ENCODE data around the gene ABLIM3. TPM values are rescaled to one million over a fixed set of nuclear protein-coding genes. Genes with fewer than 3 reads are reported as not detected.
A peak's percentile ranks its signal among the peaks of the same experiment; 100 is the strongest.

ABLIM3 gene
- total RNA-seq, 2 experiments from 2014 or later: not detected

DNA sequence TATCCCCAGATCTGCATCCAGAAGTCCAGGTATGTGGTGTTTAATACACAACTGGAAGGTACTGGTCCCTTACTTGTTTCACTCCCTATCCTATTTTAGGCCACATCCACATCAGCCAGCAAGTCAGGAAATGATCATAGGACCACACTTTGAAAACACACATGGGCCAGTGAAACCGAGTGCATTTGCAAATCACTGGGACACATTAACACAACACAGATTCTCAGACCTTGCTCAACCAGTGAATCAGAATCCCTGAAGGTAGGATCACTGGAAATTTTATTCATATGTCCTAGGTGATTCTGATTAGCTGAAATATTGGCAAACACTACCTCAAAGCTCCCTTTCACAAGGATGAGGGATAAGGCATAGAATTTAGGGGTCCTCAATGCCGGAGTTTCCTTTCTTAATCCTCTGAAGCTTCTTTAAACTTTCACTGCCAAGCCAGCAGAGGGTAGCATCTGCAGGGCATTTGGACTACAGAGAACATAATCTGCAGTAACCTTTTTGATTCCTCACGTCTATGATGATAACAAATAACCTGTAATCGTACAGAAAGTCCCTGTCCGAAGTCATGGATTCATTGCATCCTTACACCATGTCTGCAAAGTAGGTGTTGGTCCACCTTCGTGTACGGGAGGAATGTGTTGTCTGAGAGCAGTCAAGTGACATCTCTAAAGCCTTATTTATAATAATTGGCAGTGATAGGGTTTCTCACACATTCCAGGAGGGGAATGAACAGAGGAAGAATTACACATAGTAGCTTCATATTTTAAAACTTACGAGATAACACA, 11.0 kb upstream of the ABLIM3 start:
- no peaks in the 10 kb centered on the region for H3K36me3 ChIP-seq (ENCODE audit: insufficient read depth, low read length)
- ChIA-PET CTCF (ENCODE audit: unreplicated experiment) (no interaction called here), POLR2A (no interaction called here)
- H4K20me1 ChIP-seq (ENCODE audit: insufficient read depth, low read length): no peaks in the 10 kb centered on the region
- TF ChIP-seq, protein P1, sequence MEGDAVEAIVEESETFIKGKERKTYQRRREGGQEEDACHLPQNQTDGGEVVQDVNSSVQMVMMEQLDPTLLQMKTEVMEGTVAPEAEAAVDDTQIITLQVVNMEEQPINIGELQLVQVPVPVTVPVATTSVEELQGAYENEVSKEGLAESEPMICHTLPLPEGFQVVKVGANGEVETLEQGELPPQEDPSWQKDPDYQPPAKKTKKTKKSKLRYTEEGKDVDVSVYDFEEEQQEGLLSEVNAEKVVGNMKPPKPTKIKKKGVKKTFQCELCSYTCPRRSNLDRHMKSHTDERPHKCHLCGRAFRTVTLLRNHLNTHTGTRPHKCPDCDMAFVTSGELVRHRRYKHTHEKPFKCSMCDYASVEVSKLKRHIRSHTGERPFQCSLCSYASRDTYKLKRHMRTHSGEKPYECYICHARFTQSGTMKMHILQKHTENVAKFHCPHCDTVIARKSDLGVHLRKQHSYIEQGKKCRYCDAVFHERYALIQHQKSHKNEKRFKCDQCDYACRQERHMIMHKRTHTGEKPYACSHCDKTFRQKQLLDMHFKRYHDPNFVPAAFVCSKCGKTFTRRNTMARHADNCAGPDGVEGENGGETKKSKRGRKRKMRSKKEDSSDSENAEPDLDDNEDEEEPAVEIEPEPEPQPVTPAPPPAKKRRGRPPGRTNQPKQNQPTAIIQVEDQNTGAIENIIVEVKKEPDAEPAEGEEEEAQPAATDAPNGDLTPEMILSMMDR (conservative IDR thresholded peaks at IDR 0.05; ENCODE audit: low read length): peak; percentile 30; the same call in 1 of the 2 replicates
- no peak for TF ChIP-seq EZH2phosphoT487 (IDR thresholded peaks at IDR 0.05; ENCODE audit: borderline replicate concordance, low read depth, low read length)
- no peak overlapping the region for H3K4me3 ChIP-seq (ENCODE audit: low read depth, low read length, poor library complexity, severe bottlenecking)
- DNase-seq (ENCODE audit: low spot score): no peak
- H3K4me2 ChIP-seq (ENCODE audit: low read length): no peak overlapping the region
- BruUV-seq (replicated peaks): no TSS peak
- H3K4me1 ChIP-seq (ENCODE audit: insufficient read depth, low read length, poor library complexity, severe bottlenecking): no peaks in the 10 kb centered on the region
- no peak overlapping the region for H3K27ac ChIP-seq (ENCODE audit: low read depth, low read length, poor library complexity, severe bottlenecking)
- intact Hi-C loops (cut with micrococcal nuclease; ENCODE audit: unreplicated experiment): no loop called here
- H2AFZ ChIP-seq (ENCODE audit: low read length): no peak overlapping the region
- H3K9me2 ChIP-seq (ENCODE audit: insufficient read depth, low read length): no peaks in the 10 kb centered on the region
- no peaks in the 10 kb centered on the region for H3K9me3 ChIP-seq (ENCODE audit: low read length)
- no peaks in the 10 kb centered on the region for H3K79me2 ChIP-seq (ENCODE audit: insufficient read depth, low read depth, low read length)

DNA sequence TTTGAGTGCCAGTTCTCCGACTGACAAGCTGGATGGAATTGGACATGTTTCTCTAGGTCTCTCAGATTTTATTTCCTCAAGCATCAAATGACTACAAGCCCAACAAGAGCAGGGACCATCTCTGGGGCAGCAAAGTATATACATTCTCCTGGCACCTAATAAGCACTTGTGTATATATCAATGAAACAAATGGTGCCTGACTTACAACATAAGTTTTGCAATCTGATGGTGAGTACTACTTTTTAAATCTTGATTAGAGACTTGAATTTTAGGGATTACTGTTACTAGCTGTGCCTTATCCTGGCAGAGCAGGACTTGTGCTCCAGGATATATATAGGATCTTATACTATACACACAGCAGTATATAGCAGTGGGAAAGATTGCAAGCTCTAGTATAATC, 8.8 kb upstream of the ABLIM3 start:
- intact Hi-C loops (cut with micrococcal nuclease; ENCODE audit: unreplicated experiment): no loop called here
- H2AFZ ChIP-seq (ENCODE audit: low read length): no peak overlapping the region
- no peak for DNase-seq (ENCODE audit: low spot score)
- no peaks in the 10 kb centered on the region for H3K9me2 ChIP-seq (ENCODE audit: insufficient read depth, low read length)
- H3K4me2 ChIP-seq (ENCODE audit: low read length): no peak overlapping the region
- H4K20me1 ChIP-seq (ENCODE audit: insufficient read depth, low read length): no peaks in the 10 kb centered on the region
- no peaks in the 10 kb centered on the region for H3K36me3 ChIP-seq (ENCODE audit: insufficient read depth, low read length)
- no peaks in the 10 kb centered on the region for H3K9me3 ChIP-seq (ENCODE audit: low read length)
- no TSS peak for BruUV-seq (replicated peaks)
- no peak for TF ChIP-seq EZH2phosphoT487 (IDR thresholded peaks at IDR 0.05; ENCODE audit: borderline replicate concordance, low read depth, low read length)
- TF ChIP-seq, protein P1 (conservative IDR thresholded peaks at IDR 0.05; ENCODE audit: low read length): no peak
- H3K79me2 ChIP-seq (ENCODE audit: insufficient read depth, low read depth, low read length): no peaks in the 10 kb centered on the region
- H3K4me1 ChIP-seq (ENCODE audit: insufficient read depth, low read length, poor library complexity, severe bottlenecking): no peaks in the 10 kb centered on the region
- H3K27ac ChIP-seq (ENCODE audit: low read depth, low read length, poor library complexity, severe bottlenecking): no peak overlapping the region
- no peak overlapping the region for H3K4me3 ChIP-seq (ENCODE audit: low read depth, low read length, poor library complexity, severe bottlenecking)
- ChIA-PET POLR2A (interaction anchor here (0.6 to 1.1 kb wide), 2 partner anchors 439 to 719 kb away, joined by 3 to 8 read pairs; no protein-coding TSS in a partner anchor), CTCF (ENCODE audit: unreplicated experiment) (no interaction called here)

All from OCI-LY7 (cell line).